Right lobe of liver (tissue), 4 donors: ENCODE results near the gene BRD3.

ENCODE experiments used
- POLR2A ChIP-seq: fragments of 450-650 bp; IDR thresholded peaks from one replicate; pipeline ENCODE4 v1.6.1; 2017; ENCODE audit warnings: antibody characterized with exemption, mild to moderate bottlenecking
- TF ChIP-seq, protein P1 (sequence below), 4 donors: fragments of 200-600 bp in 3 of 4; fragments of 450-650 bp in 1 of 4; IDR thresholded peaks; one replicate each; pipeline versions ENCODE4 v1.5.1 to v1.8.0; 2016 to 2022; ENCODE audit warnings: antibody characterized with exemption in 4 of 4, mild to moderate bottlenecking in 2 of 4
- donor health status: DM: no; HTN: no; CAD: no.
- donor health status: DM: no; HTN: no; CAD: no.
- donor health status: DM: no; HTN: yes; CAD: no.

DNA sequence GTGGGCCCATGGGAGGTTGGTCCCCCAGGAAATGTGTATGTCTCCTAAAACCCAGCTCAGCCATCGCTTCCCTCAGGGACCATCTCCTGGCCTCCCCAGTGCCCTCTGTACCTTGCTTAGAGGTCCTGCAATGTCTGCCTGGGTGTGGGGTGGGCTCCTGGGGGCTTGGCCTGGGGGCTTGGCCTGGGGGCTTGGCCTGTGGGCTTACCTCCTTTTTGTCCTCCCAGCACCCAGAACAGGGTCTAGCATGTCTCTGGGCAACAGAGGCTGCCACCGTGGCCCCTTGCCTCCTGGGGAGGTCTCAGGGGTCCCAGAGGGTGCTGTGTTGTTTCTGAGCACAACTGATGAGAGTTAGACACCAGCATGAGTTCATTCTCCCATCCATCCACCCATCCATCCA lies 65.0 kb downstream of the BRD3 start:
- TF ChIP-seq POLR2A = no peak
- TF ChIP-seq, protein P1, sequence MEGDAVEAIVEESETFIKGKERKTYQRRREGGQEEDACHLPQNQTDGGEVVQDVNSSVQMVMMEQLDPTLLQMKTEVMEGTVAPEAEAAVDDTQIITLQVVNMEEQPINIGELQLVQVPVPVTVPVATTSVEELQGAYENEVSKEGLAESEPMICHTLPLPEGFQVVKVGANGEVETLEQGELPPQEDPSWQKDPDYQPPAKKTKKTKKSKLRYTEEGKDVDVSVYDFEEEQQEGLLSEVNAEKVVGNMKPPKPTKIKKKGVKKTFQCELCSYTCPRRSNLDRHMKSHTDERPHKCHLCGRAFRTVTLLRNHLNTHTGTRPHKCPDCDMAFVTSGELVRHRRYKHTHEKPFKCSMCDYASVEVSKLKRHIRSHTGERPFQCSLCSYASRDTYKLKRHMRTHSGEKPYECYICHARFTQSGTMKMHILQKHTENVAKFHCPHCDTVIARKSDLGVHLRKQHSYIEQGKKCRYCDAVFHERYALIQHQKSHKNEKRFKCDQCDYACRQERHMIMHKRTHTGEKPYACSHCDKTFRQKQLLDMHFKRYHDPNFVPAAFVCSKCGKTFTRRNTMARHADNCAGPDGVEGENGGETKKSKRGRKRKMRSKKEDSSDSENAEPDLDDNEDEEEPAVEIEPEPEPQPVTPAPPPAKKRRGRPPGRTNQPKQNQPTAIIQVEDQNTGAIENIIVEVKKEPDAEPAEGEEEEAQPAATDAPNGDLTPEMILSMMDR (IDR thresholded peaks at IDR 0.05) = no peak
